ENCODE data around the gene ESPNL. TPM values are rescaled to one million over a fixed set of nuclear protein-coding genes. Genes with fewer than 3 reads are reported as not detected.

The ESPNL gene
- total and polyA plus RNA-seq, 2 of the 4 experiments (the other 2 are of a cell fraction): 2.0 TPM

- dilution Hi-C loops (cut with HindIII; ENCODE audit: low sequenced_read_pairs, unreplicated experiment) (no loop called here), intact Hi-C loops (cut with micrococcal nuclease) (no loop called here), in situ Hi-C loops (cut with MboI; ENCODE audit: low sequenced_read_pairs) (no loop called here)
- no peaks in the 10 kb centered on the region for H4K20me1 ChIP-seq (ENCODE audit: insufficient read depth, low read length)
- H3K27ac ChIP-seq (ENCODE audit: insufficient read depth, low read length): no peak overlapping the region
- ChIA-PET POLR2A (ENCODE audit: unreplicated experiment) (no interaction called here), CTCF (no interaction called here)
- H3K36me3 ChIP-seq (ENCODE audit: control insufficient read depth, insufficient read depth, low read length): peaks cover 4% of the 10 kb centered on the region; the same call in 1 of the 2 replicates
- no peaks in the 10 kb centered on the region for H3K4me1 ChIP-seq (ENCODE audit: control insufficient read depth, insufficient read depth, low read length)
- H3K4me2 ChIP-seq (ENCODE audit: low read depth, low read length): no peak overlapping the region
- no peak for ATAC-seq (ENCODE audit: low read depth)
- no TSS peak for BruUV-seq (replicated peaks)
- WGBS, 2 experiments (ENCODE audit: extremely low coverage in 2 of 2, insufficient read length in 1 of 2): no CpG with 5 or more reads among the region's 4 CpGs
- H2AFZ ChIP-seq (replicated peaks; ENCODE audit: low read length, poor library complexity): no peak overlapping the region
- H3K9me3 ChIP-seq (ENCODE audit: control insufficient read depth, insufficient read depth, low read length): no peaks in the 10 kb centered on the region
- no peak overlapping the region for H3K4me3 ChIP-seq (ENCODE audit: insufficient read depth, low read depth, low read length)
- H3K23ac ChIP-seq (ENCODE audit: low read depth, low read length): no peak overlapping the region
- no peak for DNase-seq
- no peak overlapping the region for H2AK5ac ChIP-seq (ENCODE audit: low read depth, low read length)
- no peak overlapping the region for H2AK9ac ChIP-seq (replicated peaks; ENCODE audit: low read depth, low read length, poor library complexity)
- no peaks in the 10 kb centered on the region for H3K79me1 ChIP-seq (ENCODE audit: low read depth in 1 of 2, low read length in 2 of 2)
- no peak overlapping the region for H2BK20ac ChIP-seq (ENCODE audit: low read depth, low read length)
- no peak overlapping the region for H4K5ac ChIP-seq (ENCODE audit: low read depth, low read length)
- H2BK120ac ChIP-seq (ENCODE audit: low read depth, low read length): no peak overlapping the region
- no peaks in the 10 kb centered on the region for H3K27me3 ChIP-seq (ENCODE audit: control insufficient read depth, insufficient read depth, low read length)
- H3K18ac ChIP-seq (ENCODE audit: low read depth, low read length): no peak overlapping the region
- H3K9ac ChIP-seq (ENCODE audit: low read depth, low read length): no peak overlapping the region
- no peaks in the 10 kb centered on the region for H3K9me1 ChIP-seq (ENCODE audit: insufficient read depth, low read length)
- no peak overlapping the region for H4K91ac ChIP-seq (ENCODE audit: insufficient read depth, low read depth, low read length)
- H3K56ac ChIP-seq (ENCODE audit: extremely low read depth, insufficient read depth, low read length): no peak overlapping the region
- H4K8ac ChIP-seq (ENCODE audit: low read depth in 2 of 2, low read length in 2 of 2): no peak overlapping the region
- no peak overlapping the region for H3K14ac ChIP-seq (replicated peaks; ENCODE audit: low read depth, low read length)
- no peak overlapping the region for H2BK5ac ChIP-seq (ENCODE audit: low read depth, low read length, poor library complexity, severe bottlenecking)
- TF ChIP-seq RCOR1 (IDR thresholded peaks at IDR 0.05; ENCODE audit: insufficient replicate concordance, low read length) (no peak), CEBPB (IDR thresholded peaks at IDR 0.05; ENCODE audit: low read depth, low read length) (no peak), CTCF (conservative IDR thresholded peaks at IDR 0.05; ENCODE audit: low read depth, low read length) (no peak), MXI1 (IDR thresholded peaks at IDR 0.05; ENCODE audit: borderline replicate concordance, low read depth, low read length) (no peak), FOS (IDR thresholded peaks at IDR 0.05; ENCODE audit: low read depth, low read length) (no peak), RAD21 (IDR thresholded peaks at IDR 0.05; ENCODE audit: low read length) (no peak), MAFK (IDR thresholded peaks at IDR 0.05; ENCODE audit: low read depth, low read length) (no peak)
- no peak overlapping the region for H2BK15ac ChIP-seq (ENCODE audit: low read depth, low read length)
- H3K4ac ChIP-seq (ENCODE audit: low read depth, low read length): no peak overlapping the region
Measured at GRCh38 chr2:238090887-238091286, 9.3 kb upstream of the ESPNL start.

Data from IMR-90 (cell line).